GM19240 (cell line): ENCODE data around the gene VAX1.
"Not testable (repeated sequence)": the region's sequence is repeated elsewhere in the genome, so short reads cannot be mapped to it uniquely, and the experiment has no call there.

Source experiments
- DNase-seq: peaks from one replicate; pipeline ENCODE4 v3.0.0; 2011; ENCODE audit warnings: low spot score; ENCODE audit not compliant: insufficient read length

VAX1 gene

DNA sequence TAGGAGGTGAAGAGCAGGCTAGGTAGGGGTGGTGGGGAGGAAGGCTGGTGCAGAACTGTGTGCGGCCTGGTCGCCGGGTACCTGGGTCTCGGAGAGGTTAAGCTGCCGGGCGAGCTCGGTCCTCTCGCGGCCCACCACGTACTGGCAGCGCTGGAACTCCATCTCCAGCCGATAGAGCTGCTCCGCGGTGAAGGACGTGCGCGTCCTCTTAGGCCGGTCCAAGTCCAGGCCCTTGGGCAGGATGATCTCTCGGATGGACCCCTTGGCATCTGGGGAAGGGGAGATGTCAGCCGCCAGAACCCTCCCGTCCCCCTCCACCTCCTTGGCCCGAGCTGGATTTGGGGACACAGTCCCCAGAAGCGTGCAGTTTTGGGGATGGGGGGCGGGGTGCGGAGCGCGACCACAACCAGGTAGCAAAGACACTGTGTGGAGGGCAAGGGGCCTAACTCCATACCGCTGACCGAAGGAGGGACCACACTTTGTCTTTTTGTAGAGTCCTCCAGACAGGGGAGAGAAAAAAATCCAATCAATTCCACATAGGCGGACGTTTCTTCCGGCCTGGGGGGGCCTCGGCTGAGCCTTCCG is 1.6 kb downstream of the VAX1 start:
- DNase-seq, result no peak

DNA sequence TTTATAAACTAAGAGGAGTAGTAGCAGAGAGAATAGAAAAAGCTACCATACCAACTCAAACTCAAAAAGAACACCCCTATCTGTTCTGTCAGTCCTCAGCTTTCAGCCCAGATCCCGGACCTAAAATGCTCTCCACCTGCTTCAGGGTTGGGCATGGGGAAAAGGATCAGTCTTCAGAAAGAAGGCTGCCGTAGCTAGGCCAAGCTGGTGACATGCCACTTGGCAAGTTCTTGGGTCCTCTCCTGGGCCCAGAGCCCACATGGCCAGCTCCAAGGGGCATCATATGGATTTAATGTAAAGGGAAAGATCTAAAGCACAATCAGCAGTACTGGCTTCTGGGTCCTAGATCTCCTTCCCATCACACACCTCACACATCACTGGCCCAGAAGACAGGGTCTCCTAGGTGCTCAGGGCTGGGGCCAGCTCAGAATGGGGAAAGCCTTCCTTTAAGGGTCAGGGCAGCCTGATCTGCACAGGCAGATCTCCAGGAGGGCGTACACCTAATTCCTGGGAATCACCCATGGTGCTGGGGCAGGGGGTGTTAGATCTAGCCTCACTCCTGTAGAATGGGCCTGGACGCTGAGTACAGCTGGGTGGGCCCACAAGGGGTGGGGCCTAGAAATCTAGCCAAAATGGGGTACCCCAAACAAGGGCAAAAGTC is 2.5 kb downstream of the VAX1 start:
- DNase-seq, result no peak

DNA sequence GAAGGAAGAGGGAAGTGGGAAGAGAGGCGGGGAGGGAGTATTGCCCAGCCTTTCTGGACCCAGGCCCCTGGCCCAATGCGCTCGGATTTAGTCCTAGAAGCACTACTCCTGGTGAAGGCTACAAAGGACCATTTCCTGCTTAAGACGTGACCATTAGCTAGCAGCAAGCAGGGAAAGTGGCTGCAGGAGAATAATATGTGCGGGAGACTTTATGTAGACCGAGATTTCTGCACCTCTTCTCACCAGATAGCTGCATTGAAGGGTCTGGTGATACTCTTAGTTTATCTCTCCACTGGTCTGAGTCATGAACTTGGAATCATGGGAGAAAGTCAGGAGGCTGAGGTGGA is 3.1 kb downstream of the VAX1 start:
- no peak for DNase-seq

DNA sequence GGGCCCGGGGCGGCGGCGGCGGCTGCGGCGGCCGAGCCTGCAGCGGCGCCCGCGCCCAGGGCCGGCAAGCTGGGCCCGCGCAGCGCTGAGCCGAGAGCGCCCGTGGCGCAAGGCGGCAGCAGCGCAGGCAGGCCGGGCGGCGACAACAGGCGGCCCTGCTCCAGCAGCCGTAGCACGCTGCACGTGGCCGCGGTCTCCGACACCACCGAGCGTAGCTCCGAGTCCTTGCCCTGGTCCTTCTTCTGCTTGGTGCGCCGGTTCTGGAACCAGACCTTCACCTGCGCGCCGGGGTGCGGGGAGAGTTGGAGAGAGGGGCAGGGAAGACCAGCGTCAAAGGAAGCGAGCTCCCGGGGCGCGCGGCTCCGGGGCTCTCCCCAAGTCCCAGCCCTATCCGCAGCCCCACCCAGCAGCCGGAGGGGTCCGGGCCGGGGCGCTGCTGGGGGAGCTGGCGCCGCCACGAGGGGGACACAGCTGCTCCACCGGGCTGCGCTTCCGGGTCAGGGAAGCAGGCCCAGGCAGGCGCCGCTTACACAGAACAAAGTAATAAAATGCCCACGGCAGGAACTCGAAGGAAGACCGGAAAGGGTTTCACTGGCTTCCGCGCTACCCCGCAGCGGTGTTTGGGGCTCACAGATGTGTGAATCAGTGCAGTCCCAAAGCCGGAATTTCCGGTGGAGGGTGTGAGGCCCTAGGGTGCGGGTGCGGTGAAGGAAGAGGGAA is 3.6 kb downstream of the VAX1 start:
- DNase-seq, result no peak

GRCh38 chr10:117134056-117134305 is 4.1 kb downstream of the VAX1 start:
- no peak for DNase-seq

GRCh38 chr10:117133273-117134055 is 4.6 kb downstream of the VAX1 start:
- DNase-seq, result no peak

GRCh38 chr10:117132751-117133231 is 5.3 kb downstream of the VAX1 start:
- DNase-seq, result no peak

DNA sequence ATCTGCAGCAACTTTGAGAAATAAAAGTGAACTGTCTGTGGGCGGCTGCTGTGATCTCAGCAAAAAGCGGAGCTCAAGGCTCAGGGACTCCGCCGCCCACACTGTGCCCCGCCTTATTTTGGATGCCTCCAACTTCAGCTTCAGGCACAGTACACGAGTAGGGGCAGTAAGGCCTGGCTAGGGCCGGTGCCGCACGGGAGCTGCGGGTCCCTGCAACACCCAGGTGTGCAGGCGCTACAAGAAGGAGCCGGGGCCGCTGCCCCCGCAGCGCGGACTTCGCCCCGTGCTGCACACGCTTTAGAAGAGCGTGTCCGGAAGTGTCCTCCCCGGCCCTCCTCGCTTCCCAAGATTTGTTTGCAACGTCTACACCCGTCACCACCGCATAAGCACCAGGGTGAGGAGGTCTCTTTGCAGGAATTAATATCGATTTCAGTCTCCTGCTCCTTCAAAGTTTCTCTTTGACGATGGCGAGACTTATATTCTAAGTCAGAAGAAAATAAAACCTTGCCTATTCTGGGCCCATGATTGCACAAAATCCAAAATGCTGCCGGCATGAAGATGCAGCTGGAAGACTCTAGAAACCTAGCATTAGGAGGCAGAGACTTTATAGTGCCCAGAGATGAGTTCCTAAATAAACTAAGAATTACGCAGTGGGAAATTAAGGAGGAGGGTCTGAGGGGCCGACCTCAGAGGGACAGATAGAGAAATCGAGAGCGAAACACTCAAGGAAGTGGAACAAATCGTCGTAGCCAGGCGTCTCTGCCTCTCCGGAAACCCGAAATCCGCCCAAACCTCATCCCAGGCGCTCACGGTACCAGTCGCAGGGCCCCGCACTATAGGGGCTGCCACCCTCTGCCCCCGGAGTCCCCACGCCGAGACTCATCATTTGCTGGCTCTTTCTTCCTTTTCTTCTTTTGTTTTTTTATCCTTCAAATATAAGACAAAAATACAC is 6.4 kb downstream of the VAX1 start:
- DNase-seq, result no peak

DNA sequence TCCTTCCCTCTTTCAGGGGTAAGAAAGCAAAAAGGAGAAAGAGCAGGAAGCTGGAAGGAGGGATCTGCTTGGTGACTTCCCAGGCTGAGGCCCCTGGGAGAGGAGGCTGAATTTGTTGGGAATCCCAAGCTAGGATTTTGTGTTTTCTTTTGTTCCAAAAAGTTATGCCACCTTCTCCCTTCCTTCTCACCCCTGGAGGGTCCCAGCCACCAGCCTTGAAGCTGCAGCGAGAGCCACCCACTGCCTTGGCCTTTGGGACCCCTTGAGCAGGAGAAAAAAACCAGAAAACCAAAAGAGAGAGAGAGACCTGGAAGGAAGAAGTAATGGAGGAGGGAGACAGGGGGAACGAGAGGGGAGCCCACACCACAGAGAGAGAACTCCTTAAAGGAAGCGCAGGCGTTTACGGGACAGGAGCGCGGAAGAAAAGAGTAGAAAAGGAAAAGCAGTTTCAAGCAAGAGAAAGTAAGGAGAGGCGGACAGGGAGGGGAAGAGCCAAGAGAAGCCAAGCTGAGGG is 7.2 kb downstream of the VAX1 start:
- DNase-seq, result no peak

- no peak for DNase-seq
Measured at GRCh38 chr10:117130346-117130745, 7.7 kb downstream of the VAX1 start.

DNA sequence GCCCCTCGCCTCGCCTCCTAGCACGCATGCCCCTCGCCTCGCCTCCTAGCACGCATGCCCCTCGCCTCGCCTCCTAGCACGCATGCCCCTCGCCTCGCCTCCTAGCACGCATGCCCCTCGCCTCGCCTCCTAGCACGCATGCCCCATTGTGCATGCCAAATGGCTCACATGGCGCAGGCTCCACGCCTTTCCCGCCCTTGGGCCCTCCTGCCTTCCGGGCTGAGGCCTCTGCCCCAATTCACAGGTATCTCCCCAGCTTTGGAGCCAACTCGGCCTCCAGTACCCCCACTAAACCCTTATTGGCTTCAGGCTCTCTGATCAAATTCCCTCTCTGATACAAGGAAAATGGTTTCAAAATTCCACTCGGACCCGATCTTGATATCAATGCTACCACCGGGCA is 11.4 kb downstream of the VAX1 start:
- not testable (repeated sequence) for DNase-seq

- DNase-seq, result no peak
Measured at GRCh38 chr10:117126034-117126433, 12.0 kb downstream of the VAX1 start.

DNA sequence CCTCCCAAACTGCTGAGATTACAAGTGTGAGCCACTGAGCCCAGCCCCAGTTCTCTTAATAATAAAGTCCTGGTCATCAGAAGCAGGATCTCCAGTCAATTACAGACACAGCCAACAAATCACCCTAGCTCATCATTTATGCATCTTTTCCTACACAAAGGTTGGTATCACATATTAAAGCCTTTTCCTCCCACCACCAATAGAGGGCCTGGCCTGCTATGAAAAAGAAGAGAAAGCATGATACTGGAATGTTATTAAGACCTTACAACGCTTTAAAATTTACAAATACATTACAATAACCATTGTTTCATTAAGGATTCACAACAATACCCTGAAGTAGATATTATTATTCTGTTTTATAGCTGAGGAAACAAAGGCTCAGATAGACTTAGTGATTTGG is 25.9 kb downstream of the VAX1 start:
- DNase-seq, result no peak

GRCh38 chr10:117107238-117107637 is 30.8 kb downstream of the VAX1 start:
- no peak for DNase-seq

DNA sequence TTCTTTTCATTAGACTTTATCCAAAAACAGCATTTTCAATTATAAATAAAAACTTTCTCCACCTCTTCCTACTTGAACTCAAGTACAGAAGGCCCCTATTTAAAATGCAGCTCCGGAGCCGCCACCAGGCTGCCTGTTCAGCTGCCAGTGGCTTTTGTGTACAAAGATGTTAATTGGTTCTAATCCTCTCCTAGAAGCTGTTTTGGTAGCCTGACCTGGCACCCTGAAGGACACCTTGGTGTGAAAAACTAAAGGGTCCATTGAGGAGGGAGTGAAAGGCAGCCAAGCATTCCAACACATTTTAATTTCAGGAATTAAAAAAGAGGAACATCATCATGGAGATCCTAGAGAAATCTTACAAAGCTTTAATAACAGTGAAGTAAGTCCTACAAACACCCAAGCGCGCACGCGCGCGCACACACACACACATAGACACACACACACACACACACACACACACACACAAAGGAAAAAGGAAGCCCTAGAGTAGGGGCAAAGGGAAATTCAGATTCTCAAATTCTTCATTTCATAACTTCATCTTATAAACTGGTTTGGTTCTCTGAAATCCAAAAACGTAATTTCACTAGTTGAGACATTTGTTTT is 41.4 kb downstream of the VAX1 start:
- no peak for DNase-seq

GRCh38 chr10:117094856-117095255 is 43.2 kb downstream of the VAX1 start:
- no peak for DNase-seq

DNA sequence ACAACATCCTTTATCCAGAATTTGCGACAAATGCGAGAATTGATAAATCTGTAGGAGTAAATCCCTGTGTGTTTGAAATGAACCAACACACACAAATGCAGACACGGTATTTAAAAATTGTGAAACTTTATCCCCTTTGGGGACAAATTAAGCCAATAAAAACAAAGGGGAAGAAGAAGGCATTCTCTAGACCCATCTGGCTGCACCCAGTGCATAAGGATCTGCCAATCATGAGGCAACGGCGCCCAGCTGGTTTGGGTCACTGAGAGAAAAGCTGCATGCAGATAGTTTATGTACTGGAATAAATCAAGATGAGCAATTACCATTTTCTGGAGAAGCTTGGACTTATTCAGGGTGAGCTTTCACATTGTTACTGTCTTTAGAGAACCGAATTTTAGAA is 45.7 kb downstream of the VAX1 start:
- DNase-seq, result no peak

DNA sequence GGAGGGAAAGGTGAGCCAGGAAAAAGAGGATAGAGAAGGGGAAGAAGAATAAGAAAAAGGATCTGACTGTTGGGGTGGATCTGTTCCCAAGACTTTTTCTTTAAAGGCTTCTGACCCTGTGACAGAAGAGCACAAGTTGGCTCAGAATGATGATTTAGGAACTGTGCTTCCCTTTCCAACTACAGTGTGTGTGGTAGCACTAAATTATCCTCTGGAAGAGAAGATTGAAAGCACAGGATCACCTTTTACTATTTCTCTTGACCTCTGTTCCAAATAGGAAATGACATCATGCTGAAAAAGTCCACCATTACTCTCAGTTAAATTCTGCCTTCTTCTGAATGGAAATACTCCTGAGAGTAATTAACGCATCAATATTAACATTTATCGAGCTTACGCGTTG is 47.2 kb downstream of the VAX1 start:
- no peak for DNase-seq

DNA sequence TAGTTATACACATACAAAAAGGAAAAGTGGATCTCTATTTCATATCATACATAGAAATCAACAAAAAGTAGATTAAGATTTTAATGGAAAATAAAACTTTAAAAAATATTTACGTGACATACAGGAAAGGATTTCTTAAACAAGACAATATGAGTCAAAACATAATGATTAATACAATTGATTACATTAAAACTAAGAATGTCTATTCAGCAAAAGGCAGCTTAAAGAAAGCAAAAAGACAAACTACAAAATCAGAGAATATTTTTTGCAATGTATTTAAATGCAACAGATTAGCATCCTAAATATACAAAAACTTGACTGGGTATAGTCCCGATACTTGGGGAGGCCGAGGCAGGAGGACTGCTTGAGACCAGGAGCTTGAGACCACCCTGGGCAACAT is 50.5 kb downstream of the VAX1 start:
- DNase-seq, result no peak

GRCh38 chr10:117086546-117086945 is 51.5 kb downstream of the VAX1 start:
- no peak for DNase-seq
